HG03045 (cell line): ENCODE data around the gene NEK8.
"Not testable (repeated sequence)": the region's sequence is repeated elsewhere in the genome, so short reads cannot be mapped to it uniquely, and the experiment has no call there.

ENCODE experiments used
- ATAC-seq: cut with Tn5 transposase; IDR thresholded peaks from one replicate; pipeline ENCODE4 v1.9.1; 2021; ENCODE audit warnings: mild to moderate bottlenecking, moderate library complexity; ENCODE audit not compliant: unreplicated experiment

Gene NEK8

GRCh38 chr17:28707339-28707720, 21.3 kb upstream of the NEK8 start:
- no peak for ATAC-seq

- peak; percentile 80 for ATAC-seq
These were observed 17.5 kb upstream of the NEK8 start for GRCh38 chr17:28710861-28711722.

GRCh38 chr17:28711723-28712031, 16.9 kb upstream of the NEK8 start, which contains the start of gene PROCA1:
Gene PROCA1, minus strand, starts transcription at chr17:28711888. Its CDS starts 228 bp downstream, at chr17:28711660.
- ATAC-seq: peak; percentile 33

GRCh38 chr17:28712032-28712704, 16.4 kb upstream of the NEK8 start:
- no peak for ATAC-seq

GRCh38 chr17:28712705-28713415, 15.7 kb upstream of the NEK8 start:
- ATAC-seq: no peak

GRCh38 chr17:28714281-28714680, 14.3 kb upstream of the NEK8 start:
- no peak for ATAC-seq

GRCh38 chr17:28715217-28715616, 13.4 kb upstream of the NEK8 start:
- ATAC-seq: no peak

GRCh38 chr17:28716740-28717577, 11.6 kb upstream of the NEK8 start:
- ATAC-seq: no peak

- no peak for ATAC-seq
These were observed 10.8 kb upstream of the NEK8 start, which contains the start of gene RAB34 for GRCh38 chr17:28717578-28718332. Gene RAB34, minus strand, starts transcription at chr17:28717868. Its CDS starts 602 bp downstream, at chr17:28717266.

- no peak for ATAC-seq
These were observed 10.1 kb upstream of the NEK8 start for GRCh38 chr17:28718333-28719020.

- peak; percentile 2 for ATAC-seq
These were observed 9.6 kb upstream of the NEK8 start for GRCh38 chr17:28719021-28719433.

GRCh38 chr17:28720247-28720996, 8.2 kb upstream of the NEK8 start:
- no peak for ATAC-seq

GRCh38 chr17:28720997-28721329, 7.6 kb upstream of the NEK8 start:
- ATAC-seq: not testable (repeated sequence)

- no peak for ATAC-seq
These were observed 6.0 kb upstream of the NEK8 start for GRCh38 chr17:28722417-28723158.

GRCh38 chr17:28723159-28723835, 5.3 kb upstream of the NEK8 start:
- no peak for ATAC-seq

GRCh38 chr17:28723836-28724499, 4.6 kb upstream of the NEK8 start:
- not testable (repeated sequence) for ATAC-seq
